ENCODE results near the gene UVRAG. TPM values are rescaled to one million over a fixed set of nuclear protein-coding genes. Genes with fewer than 3 reads are reported as not detected.

UVRAG gene
- total and polyA plus RNA-seq, 2 of the 13 experiments (the other 11 are each of a cell fraction or from before 2014, with no cell fraction given): 9.7 to 17.3 TPM

DNA sequence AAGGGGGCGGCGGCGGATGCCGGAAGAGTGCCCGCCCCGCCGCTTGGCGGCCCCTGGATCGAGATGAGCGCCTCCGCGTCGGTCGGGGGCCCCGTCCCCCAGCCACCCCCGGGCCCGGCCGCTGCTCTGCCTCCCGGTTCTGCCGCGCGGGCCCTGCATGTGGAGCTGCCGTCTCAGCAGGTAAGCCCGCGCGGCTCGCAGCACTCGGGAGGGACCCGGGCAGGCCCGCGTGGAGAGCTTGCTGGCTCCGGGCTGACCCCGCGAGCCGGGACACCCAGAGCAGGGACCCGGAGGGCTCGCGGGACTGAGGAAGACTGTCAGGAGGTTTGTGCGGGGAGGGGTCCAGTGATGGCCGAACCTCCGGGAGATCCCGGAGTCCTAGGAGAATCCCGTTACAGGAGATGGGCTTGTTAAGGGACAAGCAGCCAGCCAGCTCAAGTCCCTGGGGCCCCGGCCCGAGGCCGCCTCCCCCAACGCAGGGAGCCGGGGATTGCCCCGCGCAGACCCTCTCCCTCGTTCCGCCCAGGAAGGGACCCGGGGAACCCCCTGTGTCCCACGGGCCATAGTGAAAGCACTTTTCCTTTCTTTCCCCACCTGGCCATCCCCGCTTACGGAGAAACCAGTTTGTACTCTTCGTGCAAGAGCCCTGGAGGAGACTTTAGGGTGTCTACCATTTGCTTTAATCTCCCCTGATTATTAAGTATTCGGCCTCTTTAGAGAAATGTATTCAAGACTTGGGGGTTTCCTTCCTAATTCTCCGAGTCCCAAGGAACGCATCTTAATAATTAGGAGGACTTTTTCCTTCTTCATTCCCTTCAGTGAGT lies 547 bp downstream of the UVRAG start (continued):
- TF ChIP-seq, protein P1, sequence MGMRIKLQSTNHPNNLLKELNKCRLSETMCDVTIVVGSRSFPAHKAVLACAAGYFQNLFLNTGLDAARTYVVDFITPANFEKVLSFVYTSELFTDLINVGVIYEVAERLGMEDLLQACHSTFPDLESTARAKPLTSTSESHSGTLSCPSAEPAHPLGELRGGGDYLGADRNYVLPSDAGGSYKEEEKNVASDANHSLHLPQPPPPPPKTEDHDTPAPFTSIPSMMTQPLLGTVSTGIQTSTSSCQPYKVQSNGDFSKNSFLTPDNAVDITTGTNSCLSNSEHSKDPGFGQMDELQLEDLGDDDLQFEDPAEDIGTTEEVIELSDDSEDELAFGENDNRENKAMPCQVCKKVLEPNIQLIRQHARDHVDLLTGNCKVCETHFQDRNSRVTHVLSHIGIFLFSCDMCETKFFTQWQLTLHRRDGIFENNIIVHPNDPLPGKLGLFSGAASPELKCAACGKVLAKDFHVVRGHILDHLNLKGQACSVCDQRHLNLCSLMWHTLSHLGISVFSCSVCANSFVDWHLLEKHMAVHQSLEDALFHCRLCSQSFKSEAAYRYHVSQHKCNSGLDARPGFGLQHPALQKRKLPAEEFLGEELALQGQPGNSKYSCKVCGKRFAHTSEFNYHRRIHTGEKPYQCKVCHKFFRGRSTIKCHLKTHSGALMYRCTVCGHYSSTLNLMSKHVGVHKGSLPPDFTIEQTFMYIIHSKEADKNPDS (CRISPR knock-in tag; IDR thresholded peaks at IDR 0.05): no peak
- TF ChIP-seq ZNF296 (CRISPR knock-in tag; conservative IDR thresholded peaks at IDR 0.05) (no peak), TOPORS (CRISPR knock-in tag; IDR thresholded peaks at IDR 0.05) (0 out of 2 replicates have a peak, but pooled peaks have one; percentile 34), MAX (IDR thresholded peaks at IDR 0.05) (0 out of 2 replicates have a peak, but pooled peaks have one; percentile 40), ZNF687 (CRISPR knock-in tag; IDR thresholded peaks at IDR 0.05) (peak; percentile 13; the same call in 1 of the 2 replicates), ZNF629 (CRISPR knock-in tag; conservative IDR thresholded peaks at IDR 0.05) (no peak), ZNF773 (CRISPR knock-in tag; IDR thresholded peaks at IDR 0.05; ENCODE audit: borderline replicate concordance) (no peak), GLMP (CRISPR knock-in tag; IDR thresholded peaks at IDR 0.05; ENCODE audit: borderline replicate concordance) (no peak)
- TF ChIP-seq, protein P2, sequence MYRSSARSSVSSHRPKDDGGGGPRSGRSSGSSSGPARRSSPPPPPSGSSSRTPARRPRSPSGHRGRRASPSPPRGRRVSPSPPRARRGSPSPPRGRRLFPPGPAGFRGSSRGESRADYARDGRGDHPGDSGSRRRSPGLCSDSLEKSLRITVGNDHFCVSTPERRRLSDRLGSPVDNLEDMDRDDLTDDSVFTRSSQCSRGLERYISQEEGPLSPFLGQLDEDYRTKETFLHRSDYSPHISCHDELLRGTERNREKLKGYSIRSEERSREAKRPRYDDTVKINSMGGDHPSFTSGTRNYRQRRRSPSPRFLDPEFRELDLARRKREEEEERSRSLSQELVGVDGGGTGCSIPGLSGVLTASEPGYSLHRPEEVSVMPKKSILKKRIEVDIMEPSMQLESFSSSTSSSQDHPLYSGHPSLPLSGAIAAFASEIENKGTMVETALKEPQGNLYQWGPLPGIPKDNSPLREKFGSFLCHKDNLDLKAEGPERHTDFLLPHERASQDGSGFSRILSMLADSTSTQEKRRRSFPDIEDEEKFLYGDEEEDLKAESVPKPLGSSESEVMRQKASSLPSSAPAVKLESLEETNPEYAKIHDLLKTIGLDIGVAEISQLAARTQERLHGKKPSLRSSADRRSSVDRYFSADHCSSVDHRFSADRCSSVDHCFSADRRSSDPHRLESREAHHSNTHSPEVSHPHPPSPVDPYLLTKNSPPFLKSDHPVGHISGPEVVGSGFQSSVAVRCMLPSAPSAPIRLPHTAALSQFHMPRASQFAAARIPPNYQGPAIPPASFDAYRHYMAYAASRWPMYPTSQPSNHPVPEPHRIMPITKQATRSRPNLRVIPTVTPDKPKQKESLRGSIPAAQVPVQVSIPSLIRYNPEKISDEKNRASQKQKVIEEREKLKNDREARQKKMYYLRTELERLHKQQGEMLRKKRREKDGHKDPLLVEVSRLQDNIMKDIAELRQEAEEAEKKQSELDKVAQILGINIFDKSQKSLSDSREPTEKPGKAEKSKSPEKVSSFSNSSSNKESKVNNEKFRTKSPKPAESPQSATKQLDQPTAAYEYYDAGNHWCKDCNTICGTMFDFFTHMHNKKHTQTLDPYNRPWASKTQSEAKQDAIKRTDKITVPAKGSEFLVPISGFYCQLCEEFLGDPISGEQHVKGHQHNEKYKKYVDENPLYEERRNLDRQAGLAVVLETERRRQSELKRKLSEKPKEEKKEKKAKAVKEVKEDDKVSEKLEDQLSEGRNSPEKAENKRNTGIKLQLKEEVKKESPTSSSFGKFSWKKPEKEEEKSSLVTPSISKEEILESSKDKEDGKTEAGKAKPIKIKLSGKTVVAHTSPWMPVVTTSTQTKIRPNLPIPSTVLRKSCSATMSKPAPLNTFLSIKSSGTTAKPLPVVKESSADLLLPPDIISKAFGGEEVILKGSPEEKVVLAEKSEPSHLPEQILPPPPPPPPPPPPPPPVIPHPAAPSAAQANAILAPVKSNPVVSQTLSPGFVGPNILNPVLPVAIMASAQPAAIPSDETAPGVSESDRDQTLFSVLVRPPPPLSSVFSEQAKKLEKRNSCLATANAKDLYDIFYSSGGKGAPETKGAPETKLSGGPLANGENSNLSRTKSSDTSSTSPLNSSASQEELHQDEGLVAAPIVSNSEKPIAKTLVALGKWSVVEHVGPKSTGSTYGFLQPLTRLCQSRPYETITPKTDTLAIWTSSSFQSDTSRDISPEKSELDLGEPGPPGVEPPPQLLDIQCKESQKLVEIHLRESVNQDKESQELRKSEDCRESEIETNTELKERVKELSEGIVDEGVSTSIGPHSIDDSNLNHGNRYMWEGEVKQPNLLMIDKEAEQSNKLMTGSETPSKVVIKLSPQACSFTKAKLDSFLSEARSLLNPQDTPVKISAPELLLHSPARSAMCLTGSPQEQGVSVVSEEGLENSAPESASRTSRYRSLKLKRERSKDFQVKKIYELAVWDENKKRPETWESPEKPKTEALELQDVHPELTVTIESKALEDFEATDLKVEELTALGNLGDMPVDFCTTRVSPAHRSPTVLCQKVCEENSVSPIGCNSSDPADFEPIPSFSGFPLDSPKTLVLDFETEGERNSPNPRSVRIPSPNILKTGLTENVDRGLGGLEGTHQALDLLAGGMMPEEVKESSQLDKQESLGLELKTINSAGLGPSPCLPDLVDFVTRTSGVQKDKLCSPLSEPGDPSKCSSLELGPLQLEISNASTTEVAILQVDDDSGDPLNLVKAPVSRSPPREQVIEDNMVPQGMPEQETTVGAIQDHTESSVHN (CRISPR knock-in tag; IDR thresholded peaks at IDR 0.05): no peak
- TF ChIP-seq, protein P3, sequence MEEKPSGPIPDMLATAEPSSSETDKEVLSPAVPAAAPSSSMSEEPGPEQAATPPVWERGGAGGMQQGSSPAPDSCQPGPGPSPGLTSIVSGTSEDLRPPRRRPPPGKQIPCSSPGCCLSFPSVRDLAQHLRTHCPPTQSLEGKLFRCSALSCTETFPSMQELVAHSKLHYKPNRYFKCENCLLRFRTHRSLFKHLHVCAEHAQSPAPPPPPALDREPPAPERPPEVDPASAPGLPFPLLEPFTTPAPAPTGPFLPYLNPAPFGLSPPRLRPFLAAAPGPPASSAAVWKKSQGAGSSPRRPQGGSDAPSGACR (CRISPR knock-in tag; IDR thresholded peaks at IDR 0.05): no peak

All from HepG2 (cell line).